Sigmoid colon (tissue), 7 donors: ENCODE results near the gene TNRC6A. TPM values are rescaled to one million over a fixed set of nuclear protein-coding genes. Genes with fewer than 3 reads are reported as not detected.

ENCODE experiments used
- DNase-seq: peaks from one replicate; pipeline ENCODE4 v3.0.0-alpha.2; 2019
- H3K27ac ChIP-seq, 4 donors: fragments of 200-600 bp; sonication (generic); one replicate each; pipeline ENCODE4 v1.5.1; 2016 to 2019; ENCODE audit warnings: mild to moderate bottlenecking in 1 of 4
- H3K27me3 ChIP-seq, 3 donors: fragments of 200-600 bp; sonication (generic); one replicate each; pipeline ENCODE4 v1.5.1; 2019; ENCODE audit warnings: mild to moderate bottlenecking in 1 of 3
- H3K36me3 ChIP-seq, 4 donors: fragments of 200-600 bp; sonication (generic); one replicate each; pipeline ENCODE4 v1.5.1; 2016 to 2019
- H3K4me1 ChIP-seq, 4 donors: fragments of 200-600 bp; sonication (generic); one replicate each; pipeline ENCODE4 v1.5.1; 2017 to 2019
- H3K4me3 ChIP-seq, 4 donors: fragments of 200-600 bp; sonication (generic); one replicate each; pipeline ENCODE4 v1.5.1; 2017 to 2019; ENCODE audit warnings: mild to moderate bottlenecking in 2 of 4, moderate library complexity in 1 of 4
- H3K9me3 ChIP-seq, 4 donors: fragments of 200-600 bp in 3 of 4; sonication (generic) in 3 of 4; one replicate each; pipeline versions ENCODE4 v1.5.1 to v1.6.1; 2013 to 2019
- CTCF ChIP-seq, 4 experiments: fragments of 450-650 bp in 3 of 4; fragments of 200-600 bp in 1 of 4; IDR thresholded peaks; one replicate each; pipeline ENCODE4 v1.5.1; 2016 to 2019; ENCODE audit warnings: antibody characterized with exemption in 4 of 4, mild to moderate bottlenecking in 3 of 4, moderate library complexity in 2 of 4
- EP300 ChIP-seq, 4 donors: sonication (generic); formaldehyde crosslinking; IDR thresholded peaks; one replicate each; pipeline ENCODE4 v1.6.1; 2017; ENCODE audit warnings: antibody characterized with exemption in 4 of 4
- POLR2A ChIP-seq, 2 donors: fragments of 450-650 bp; IDR thresholded peaks; one replicate each; pipeline ENCODE4 v1.6.1; 2016; ENCODE audit warnings: antibody characterized with exemption in 2 of 2, mild to moderate bottlenecking in 2 of 2, moderate library complexity in 2 of 2
- POLR2AphosphoS5 ChIP-seq, 4 donors: sonication (generic); formaldehyde crosslinking; IDR thresholded peaks; one replicate each; pipeline ENCODE4 v1.6.1; 2017; ENCODE audit warnings: antibody characterized with exemption in 4 of 4
- WGBS, 2 donors: extraction: QIAGEN DNeasy Blood & Tissue Kit; methylation state at CpG; one replicate each; pipeline ENCODE4 v1.1.7; 2013; 5-methylcytosine and 5-hydroxymethylcytosine counted together
- intact Hi-C: fragments of 100-400 bp; cut with DNase I; formaldehyde crosslinking; loops from one replicate; pipeline ENCODE4 v1.15.1; 2023
- polyA plus RNA-seq, 3 donors: library from polyadenylated mRNA; stranded (reverse); fragments of 200-250 nt; gene quantifications; one replicate each; pipeline ENCODE4 v1.2.3, GENCODE V29; 2013
- total RNA-seq, 4 donors: library from RNA; depleted of rRNA; stranded (reverse); fragments of >200 nt; gene quantifications; one replicate each; pipeline ENCODE4 v1.1.0, GENCODE V29; 2016
- donor health status: healthy with polysubstance abuse.
- donor health status: Bipolar disorder and iron deficiency.
- donor health status: healthy.

Gene TNRC6A
- total and polyA plus RNA-seq, 7 donors: 4.6 to 129 (median 42.8) TPM

DNA sequence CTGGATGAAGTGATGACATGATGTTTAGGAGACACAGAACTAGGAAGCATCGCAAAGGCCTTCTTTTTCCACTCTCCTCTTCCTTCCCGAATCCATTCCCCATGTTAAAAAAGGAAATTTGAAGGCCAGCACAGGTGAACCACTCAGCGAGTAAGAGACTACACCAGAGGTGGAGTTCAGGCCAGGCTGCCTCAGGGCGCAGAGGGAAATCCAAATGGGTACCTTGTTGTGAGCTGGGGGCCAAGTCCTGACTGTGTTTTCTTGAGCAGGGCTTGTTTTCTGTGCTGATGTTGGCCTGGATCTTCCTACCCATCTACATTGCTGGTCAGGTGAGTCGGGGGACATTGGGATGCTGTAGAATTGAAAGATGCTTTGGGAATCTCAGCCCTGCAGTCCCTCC, 142.4 kb downstream of the TNRC6A start:
- 94% methylated on average over 5 of the region's 5 CpGs for WGBS, 2 donors
- no peaks in the 10 kb centered on the region for H3K27me3 ChIP-seq
- DNase-seq: peak; percentile 2
- no peak overlapping the region for H3K4me3 ChIP-seq
- TF ChIP-seq POLR2AphosphoS5 (IDR thresholded peaks at IDR 0.05): no peak
- TF ChIP-seq EP300 (IDR thresholded peaks at IDR 0.05): no peak
- H3K9me3 ChIP-seq: no peaks in the 10 kb centered on the region
- intact Hi-C loops: no loop called here
- H3K36me3 ChIP-seq: no peaks in the 10 kb centered on the region
- H3K4me1 ChIP-seq: no peaks in the 10 kb centered on the region
- H3K27ac ChIP-seq: no peak overlapping the region

GRCh38 chr16:24873028-24873427, 143.6 kb downstream of the TNRC6A start:
- no peak overlapping the region for H3K27ac ChIP-seq
- no peaks in the 10 kb centered on the region for H3K4me1 ChIP-seq
- TF ChIP-seq EP300 (IDR thresholded peaks at IDR 0.05): no peak
- no peak for TF ChIP-seq POLR2AphosphoS5 (IDR thresholded peaks at IDR 0.05)
- DNase-seq: no peak
- intact Hi-C loops: no loop called here
- WGBS, 2 donors: 65 to 81% methylated on average over 2 of the region's 2 CpGs
- no peaks in the 10 kb centered on the region for H3K9me3 ChIP-seq
- H3K36me3 ChIP-seq: no peaks in the 10 kb centered on the region
- no peaks in the 10 kb centered on the region for H3K27me3 ChIP-seq
- H3K4me3 ChIP-seq: no peak overlapping the region

GRCh38 chr16:24875466-24875865, 146.0 kb downstream of the TNRC6A start:
- intact Hi-C loops: no loop called here
- H3K27me3 ChIP-seq: no peaks in the 10 kb centered on the region

More at GRCh38 chr16:24875466-24875865, 146.0 kb downstream of the TNRC6A start:
- 89 to 90% methylated on average over 10 of the region's 10 CpGs for WGBS, 2 donors
- peaks cover 0 to 5% (median 0%) of the 10 kb centered on the region in 4 donors for H3K9me3 ChIP-seq
- H3K4me3 ChIP-seq: no peak overlapping the region
- H3K36me3 ChIP-seq: no peaks in the 10 kb centered on the region
- TF ChIP-seq POLR2A (IDR thresholded peaks at IDR 0.05) (no peak), EP300 (IDR thresholded peaks at IDR 0.05) (no peak), CTCF (IDR thresholded peaks at IDR 0.05) (no peak), POLR2AphosphoS5 (IDR thresholded peaks at IDR 0.05) (no peak)
- peak; percentile 15 for DNase-seq
- H3K27ac ChIP-seq: no peak overlapping the region
- H3K4me1 ChIP-seq: no peaks in the 10 kb centered on the region

Other genes with a start within 250 kb of the TNRC6A start
- gene RBBP6, start 190.1 kb upstream of the TNRC6A start, total RNA-seq: 100 to 1,000 TPM in 1 of 4 donors, 10 to 100 TPM in 3; 48.7 to 105 (median 69.0) TPM
- 10 to 100 TPM; 14.4 to 23.7 (median 15.3) TPM for gene RBBP6, start 190.1 kb upstream of the TNRC6A start, polyA plus RNA-seq
- under 1 TPM in 1 of 4 donors, not detected in 3; 0.14 TPM for gene SLC5A11, start 116.3 kb downstream of the TNRC6A start, total RNA-seq
- gene SLC5A11, start 116.3 kb downstream of the TNRC6A start, polyA plus RNA-seq: 1 to 10 TPM in 1 of 3 donors, under 1 TPM in 1, not detected in 1; 0.19 to 1.2 TPM